Measurements from ENCODE around the gene ZNF48.

- TF ChIP-seq CTCF (conservative IDR thresholded peaks at IDR 0.05; ENCODE audit: low read length) (no peak), EZH2phosphoT487 (IDR thresholded peaks at IDR 0.05; ENCODE audit: borderline replicate concordance, low read depth, low read length) (no peak)
These were observed 41.6 kb upstream of the ZNF48 start for GRCh38 chr16:30353438-30354129.

Measured in OCI-LY7 (cell line).